Left ventricle myocardium inferior (tissue), 1 donor: ENCODE results near the gene SLC4A9. TPM values are rescaled to one million over a fixed set of nuclear protein-coding genes. Genes with fewer than 3 reads are reported as not detected.
A peak's percentile ranks its signal among the peaks of the same experiment; 100 is the strongest.

Source experiments
- DNase-seq: peaks from one replicate; pipeline ENCODE4 v3.0.0-alpha.2; 2020
- H3K27ac ChIP-seq: fragments of 200-600 bp; replicated peaks from 2 replicates; pipeline ENCODE4 v1.8.0; 2021
- H3K27me3 ChIP-seq: fragments of 200-600 bp; 2 replicates; pipeline ENCODE4 v1.8.0; 2021; ENCODE audit warnings: low read depth
- H3K36me3 ChIP-seq: fragments of 200-600 bp; 2 replicates; pipeline ENCODE4 v1.8.0; 2021
- H3K4me1 ChIP-seq: fragments of 200-600 bp; 2 replicates; pipeline ENCODE4 v1.8.0; 2021
- H3K4me3 ChIP-seq: fragments of 200-600 bp; 2 replicates; pipeline ENCODE4 v1.8.0; 2021; ENCODE audit warnings: mild to moderate bottlenecking, moderate library complexity
- H3K9me3 ChIP-seq: fragments of 200-600 bp; replicated peaks from 2 replicates; pipeline ENCODE4 v1.8.0; 2021
- intact Hi-C: fragments of 100-400 bp; cut with micrococcal nuclease; formaldehyde crosslinking; loops from one replicate; pipeline ENCODE4 v1.11.0; 2022
- total RNA-seq: library from RNA; stranded (reverse); fragmentation: NEBNext Ultra II Directional; extraction: Animal tissue kit (Norgen Biotek cat#: 25700); gene quantifications from one replicate; pipeline ENCODE4 v1.2.1, GENCODE V29; 2021
- TF ChIP-seq, protein P1 (sequence below): fragments of 200-600 bp; IDR thresholded peaks from 2 replicates; pipeline ENCODE4 v1.8.0; 2021; ENCODE audit warnings: antibody characterized with exemption, mild to moderate bottlenecking, borderline replicate concordance
- donor health status: DM: no; HTN: yes; CAD: no; lungs with severe emphysema.

SLC4A9 gene
- total RNA-seq, 1 donor from 2014 or later = 0.44 TPM

DNA sequence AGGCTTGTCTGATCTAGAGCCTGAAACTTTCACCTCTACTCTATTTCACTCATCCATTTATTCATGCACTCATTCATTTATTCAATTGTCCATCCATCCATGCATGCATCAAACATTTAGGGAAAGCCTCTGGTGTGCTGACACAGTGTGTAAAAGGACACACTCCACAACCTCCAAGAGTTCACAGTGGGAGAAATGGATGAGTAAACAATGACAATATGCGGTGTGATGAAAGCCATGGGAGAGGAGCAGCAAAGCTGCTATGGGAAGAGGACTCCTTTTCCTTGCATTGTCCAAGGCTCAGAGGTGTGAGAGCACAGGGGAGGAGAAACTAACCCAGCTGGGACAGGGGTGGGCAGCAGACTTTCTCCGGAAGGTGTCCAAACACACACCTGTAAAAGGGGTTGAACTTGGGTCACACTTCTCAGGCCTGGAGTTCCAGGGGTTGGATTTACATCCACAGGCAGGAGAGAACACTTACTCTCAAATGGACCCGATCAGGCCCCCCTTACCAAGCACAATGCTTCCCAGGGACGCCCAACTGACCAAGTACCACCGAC lies 35.9 kb upstream of the SLC4A9 start:
- Histone ChIP-seq H3K4me3 (no peak overlapping the region), H3K9me3 (no peaks in the 10 kb centered on the region), H3K4me1 (peaks cover 63% of the 10 kb centered on the region), H3K36me3 (no peaks in the 10 kb centered on the region), H3K27me3 (no peaks in the 10 kb centered on the region), H3K27ac (peak overlapping the region; percentile 89)
- TF ChIP-seq, protein P1, sequence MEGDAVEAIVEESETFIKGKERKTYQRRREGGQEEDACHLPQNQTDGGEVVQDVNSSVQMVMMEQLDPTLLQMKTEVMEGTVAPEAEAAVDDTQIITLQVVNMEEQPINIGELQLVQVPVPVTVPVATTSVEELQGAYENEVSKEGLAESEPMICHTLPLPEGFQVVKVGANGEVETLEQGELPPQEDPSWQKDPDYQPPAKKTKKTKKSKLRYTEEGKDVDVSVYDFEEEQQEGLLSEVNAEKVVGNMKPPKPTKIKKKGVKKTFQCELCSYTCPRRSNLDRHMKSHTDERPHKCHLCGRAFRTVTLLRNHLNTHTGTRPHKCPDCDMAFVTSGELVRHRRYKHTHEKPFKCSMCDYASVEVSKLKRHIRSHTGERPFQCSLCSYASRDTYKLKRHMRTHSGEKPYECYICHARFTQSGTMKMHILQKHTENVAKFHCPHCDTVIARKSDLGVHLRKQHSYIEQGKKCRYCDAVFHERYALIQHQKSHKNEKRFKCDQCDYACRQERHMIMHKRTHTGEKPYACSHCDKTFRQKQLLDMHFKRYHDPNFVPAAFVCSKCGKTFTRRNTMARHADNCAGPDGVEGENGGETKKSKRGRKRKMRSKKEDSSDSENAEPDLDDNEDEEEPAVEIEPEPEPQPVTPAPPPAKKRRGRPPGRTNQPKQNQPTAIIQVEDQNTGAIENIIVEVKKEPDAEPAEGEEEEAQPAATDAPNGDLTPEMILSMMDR = no peak
- intact Hi-C loops = no loop called here
- no peak for DNase-seq

DNA sequence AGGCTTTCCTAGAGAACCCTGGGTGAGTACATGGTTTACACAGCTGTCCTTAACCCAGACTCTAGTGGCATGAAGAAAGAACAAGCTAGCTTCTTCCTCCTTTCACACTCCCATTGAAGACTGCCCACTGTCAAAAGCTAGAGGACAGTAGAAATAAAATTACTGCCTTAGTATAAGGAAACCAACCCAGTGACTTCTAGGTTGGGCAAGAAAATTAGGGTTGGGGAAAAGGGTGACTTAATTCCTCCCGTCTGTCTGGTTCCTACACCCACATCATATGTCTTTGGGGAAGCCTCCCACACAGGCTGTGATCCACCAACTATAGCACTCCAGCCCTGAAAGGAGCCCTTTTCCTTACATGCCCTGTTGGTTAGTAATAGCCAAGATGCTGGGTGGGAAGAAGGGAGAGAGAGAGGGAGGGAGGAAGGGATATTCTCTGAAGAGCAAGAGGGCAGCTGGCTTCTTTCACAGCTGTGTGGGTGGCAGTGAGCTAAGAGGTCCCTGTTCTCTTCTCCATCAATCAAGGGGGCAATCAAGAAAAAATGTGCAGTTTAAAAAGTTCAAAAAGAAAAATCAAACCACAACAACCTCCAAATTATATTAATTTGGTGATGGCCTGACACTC lies 35.3 kb upstream of the SLC4A9 start:
- no peak for DNase-seq
- H3K9me3 ChIP-seq = no peaks in the 10 kb centered on the region
- H3K4me1 ChIP-seq = peaks cover 69% of the 10 kb centered on the region
- TF ChIP-seq, protein P1 = no peak
- H3K27ac ChIP-seq = peak overlapping the region; percentile 89
- H3K4me3 ChIP-seq = no peak overlapping the region
- intact Hi-C loops = no loop called here
- no peaks in the 10 kb centered on the region for H3K27me3 ChIP-seq
- H3K36me3 ChIP-seq = no peaks in the 10 kb centered on the region

- DNase-seq = no peak
Measured at GRCh38 chr5:140325486-140325885, 34.5 kb upstream of the SLC4A9 start.

GRCh38 chr5:140327589-140327988 lies 32.4 kb upstream of the SLC4A9 start:
- Histone ChIP-seq H3K36me3 (peaks cover 8% of the 10 kb centered on the region), H3K27ac (peak overlapping the region; percentile 2), H3K27me3 (no peaks in the 10 kb centered on the region), H3K9me3 (no peaks in the 10 kb centered on the region), H3K4me1 (peaks cover 68% of the 10 kb centered on the region), H3K4me3 (no peak overlapping the region)
- intact Hi-C loops = no loop called here
- TF ChIP-seq, protein P1 = no peak
- DNase-seq = no peak

More at GRCh38 chr5:140325486-140325885, 34.5 kb upstream of the SLC4A9 start:
- intact Hi-C loops = no loop called here
- no peak overlapping the region for H3K4me3 ChIP-seq
- TF ChIP-seq, protein P1 = no peak
- H3K27ac ChIP-seq = no peak overlapping the region
- H3K4me1 ChIP-seq = peaks cover 76% of the 10 kb centered on the region
- H3K36me3 ChIP-seq = no peaks in the 10 kb centered on the region
- H3K27me3 ChIP-seq = no peaks in the 10 kb centered on the region
- no peaks in the 10 kb centered on the region for H3K9me3 ChIP-seq

- intact Hi-C loops = no loop called here
- DNase-seq = no peak
Measured at GRCh38 chr5:140328036-140328764, 31.8 kb upstream of the SLC4A9 start.

More at GRCh38 chr5:140328036-140328764, 31.8 kb upstream of the SLC4A9 start:
- Histone ChIP-seq H3K27ac (peak overlapping the region; percentile 2), H3K9me3 (no peaks in the 10 kb centered on the region), H3K36me3 (peaks cover 14% of the 10 kb centered on the region), H3K27me3 (no peaks in the 10 kb centered on the region), H3K4me1 (peaks cover 67% of the 10 kb centered on the region), H3K4me3 (no peak overlapping the region)
- TF ChIP-seq, protein P1 = no peak
